ENCODE measurements around the gene OR2B6.

GRCh38 chr6:28003059-28003458 lies 46.0 kb downstream of the OR2B6 start:
- TF ChIP-seq TAF1 (IDR thresholded peaks at IDR 0.05; ENCODE audit: low read depth, low read length) (no peak), POLR2AphosphoS5 (IDR thresholded peaks at IDR 0.05; ENCODE audit: low read depth, low read length) (no peak), YY1 (IDR thresholded peaks at IDR 0.05; ENCODE audit: low read depth, low read length) (no peak), POLR2A (IDR thresholded peaks at IDR 0.05; ENCODE audit: control extremely low read depth in 1 of 2, low read depth in 2 of 2, low read length in 2 of 2) (no peak), CTCF (IDR thresholded peaks at IDR 0.05; ENCODE audit: control extremely low read depth in 1 of 3, insufficient read depth in 1 of 3, low read depth in 1 of 3, low read length in 3 of 3) (no peak), CHD2 (IDR thresholded peaks at IDR 0.05; ENCODE audit: low read length) (no peak), GABPA (IDR thresholded peaks at IDR 0.05; ENCODE audit: borderline replicate concordance, insufficient read depth, low read length) (no peak), MAX (IDR thresholded peaks at IDR 0.05) (no peak), EZH2 (IDR thresholded peaks at IDR 0.05; ENCODE audit: low read depth, low read length, severe bottlenecking) (no peak), JUND (IDR thresholded peaks at IDR 0.05; ENCODE audit: low read length) (no peak), KDM1A (IDR thresholded peaks at IDR 0.05; ENCODE audit: borderline replicate concordance, low read length) (no peak)
